Vagina (tissue), 2 donors: ENCODE measurements around the gene NTSR1.

Experiments used
- CTCF ChIP-seq, 3 experiments: fragments of 450-650 bp in 2 of 3; fragments of 200-600 bp in 1 of 3; sonication (generic) in 1 of 3; IDR thresholded peaks; one replicate each; pipeline ENCODE4 v1.5.1; 2017 to 2019; ENCODE audit warnings: antibody characterized with exemption in 3 of 3, mild to moderate bottlenecking in 2 of 3, moderate library complexity in 2 of 3
- POLR2A ChIP-seq, 2 donors: fragments of 450-650 bp; IDR thresholded peaks; one replicate each; pipeline ENCODE4 v1.6.1; 2017; ENCODE audit warnings: antibody characterized with exemption in 2 of 2, mild to moderate bottlenecking in 2 of 2, moderate library complexity in 2 of 2
- POLR2AphosphoS5 ChIP-seq, 2 donors: sonication (generic); formaldehyde crosslinking; IDR thresholded peaks; one replicate each; pipeline ENCODE4 v1.9.0; 2017; ENCODE audit warnings: antibody characterized with exemption in 2 of 2, mild to moderate bottlenecking in 2 of 2, low read depth in 1 of 2; ENCODE audit not compliant: insufficient read depth in 1 of 2

GRCh38 chr20:62794007-62794724 lies 85.5 kb downstream of the NTSR1 start:
- TF ChIP-seq CTCF (IDR thresholded peaks at IDR 0.05) (no peak), POLR2AphosphoS5 (IDR thresholded peaks at IDR 0.05; ENCODE audit: insufficient read depth in 1 of 2, low read depth in 1 of 2) (peak; percentile 70 to 98), POLR2A (IDR thresholded peaks at IDR 0.05) (peak in 1 of 2 donors; percentile 92)
